ENCODE measurements around the gene SCN5A. TPM values are rescaled to one million over a fixed set of nuclear protein-coding genes. Genes with fewer than 3 reads are reported as not detected.

SCN5A gene
- total and polyA plus RNA-seq, 2 of the 8 experiments (the other 6 are each of a cell fraction or from before 2014, with no cell fraction given) = 4.8 to 11.4 TPM

DNA sequence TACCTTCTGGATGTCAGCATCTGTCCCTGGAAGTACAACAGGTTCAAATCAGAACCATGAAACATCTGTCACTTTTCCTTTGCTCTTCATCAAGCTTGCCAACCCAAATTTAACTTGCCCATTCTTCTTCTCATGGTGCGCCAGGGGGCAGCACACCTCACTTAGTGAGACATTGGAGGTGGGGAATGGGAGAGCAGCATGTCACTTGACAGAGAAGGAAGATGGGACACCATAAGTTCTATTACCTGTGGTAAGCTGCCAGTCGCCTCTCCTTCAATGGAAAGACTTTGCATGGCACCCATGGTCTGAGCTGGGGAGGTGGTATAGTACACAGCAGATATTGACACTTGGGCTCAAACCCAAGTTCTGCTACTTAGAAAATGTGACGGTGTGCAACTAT lies 2.9 kb downstream of the SCN5A start (continued):
- TF ChIP-seq JUN (IDR thresholded peaks at IDR 0.05; ENCODE audit: low read depth, low read length) = no peak
